Right lobe of liver (tissue), 6 donors: ENCODE data around the gene CREB3L2. TPM values are rescaled to one million over a fixed set of nuclear protein-coding genes. Genes with fewer than 3 reads are reported as not detected.

Experiments
- ATAC-seq, 4 donors: fragments of 200-7000 bp; cut with Tn5 transposase; one replicate each; pipeline ENCODE4 v1.9.1; 2020; ENCODE audit warnings: mild to moderate bottlenecking in 4 of 4, moderate library complexity in 4 of 4
- DNase-seq, 3 donors: peaks; one replicate each; pipeline ENCODE4 v3.0.0-alpha.2; 2020
- H3K27ac ChIP-seq, 3 donors: fragments of 200-600 bp; one replicate each; pipeline ENCODE4 v1.8.0; 2022
- H3K27me3 ChIP-seq, 2 donors: fragments of 200-600 bp; one replicate each; pipeline ENCODE4 v1.8.0; 2022
- H3K36me3 ChIP-seq, 4 donors: fragments of 200-600 bp; sonication (generic) in 1 of 4; one replicate each; pipeline versions ENCODE4 v1.5.1 to v1.8.0; 2017 to 2022; ENCODE audit warnings: control low read depth in 1 of 4
- H3K4me1 ChIP-seq, 4 donors: fragments of 200-600 bp; sonication (generic) in 1 of 4; one replicate each; pipeline versions ENCODE4 v1.5.1 to v1.8.0; 2017 to 2022; ENCODE audit warnings: control low read depth in 1 of 4
- H3K4me3 ChIP-seq, 3 donors: fragments of 200-600 bp; one replicate each; pipeline ENCODE4 v1.8.0; 2022
- H3K9me3 ChIP-seq, 4 donors: fragments of 200-600 bp; sonication (generic) in 1 of 4; one replicate each; pipeline versions ENCODE4 v1.5.1 to v1.8.0; 2017 to 2022; ENCODE audit warnings: control low read depth in 1 of 4
- POLR2A ChIP-seq: fragments of 450-650 bp; IDR thresholded peaks from one replicate; pipeline ENCODE4 v1.6.1; 2017; ENCODE audit warnings: antibody characterized with exemption, mild to moderate bottlenecking
- WGBS: methylation state at CpG from one replicate; pipeline ENCODE4 v1.1.6; 2018; ENCODE audit warnings: low coverage, low lambda C conversion rate; ENCODE audit not compliant: insufficient coverage; ENCODE audit errors: missing lambda C conversion rate; 5-methylcytosine and 5-hydroxymethylcytosine counted together
- intact Hi-C, 2 donors: fragments of 100-400 bp; cut with DNase I; formaldehyde crosslinking; loops; one replicate each; pipeline versions ENCODE4 v1.11.2 to v1.14.1; 2022
- total RNA-seq, 6 experiments: library from RNA; depleted of rRNA in 2 of 6; stranded (reverse); fragments of >200 nt in 2 of 6; fragmentation: NEBNext Ultra II Directional in 3 of 6; extraction: Animal tissue kit (Norgen Biotek cat#: 25700) in 3 of 6; gene quantifications; one replicate each; pipeline versions ENCODE4 v1.1.0 to v1.2.4, GENCODE V29; 2016 to 2023
- TF ChIP-seq, protein P1 (sequence below), 4 donors: fragments of 200-600 bp in 3 of 4; fragments of 450-650 bp in 1 of 4; IDR thresholded peaks; one replicate each; pipeline versions ENCODE4 v1.5.1 to v1.8.0; 2016 to 2022; ENCODE audit warnings: antibody characterized with exemption in 4 of 4, mild to moderate bottlenecking in 2 of 4
- donor health status: DM: no; HTN: yes; CAD: no.
- donor health status: DM: no; HTN: no; CAD: no.
- donor health status: DM: no; HTN: no; CAD: no.
- donor health status: DM: no; HTN: yes; CAD: no.
- donor health status: DM: no; HTN: yes; CAD: no.

The CREB3L2 gene
- total RNA-seq, 6 experiments from 2014 or later, result 11.5 to 29.9 (median 18.2) TPM

DNA sequence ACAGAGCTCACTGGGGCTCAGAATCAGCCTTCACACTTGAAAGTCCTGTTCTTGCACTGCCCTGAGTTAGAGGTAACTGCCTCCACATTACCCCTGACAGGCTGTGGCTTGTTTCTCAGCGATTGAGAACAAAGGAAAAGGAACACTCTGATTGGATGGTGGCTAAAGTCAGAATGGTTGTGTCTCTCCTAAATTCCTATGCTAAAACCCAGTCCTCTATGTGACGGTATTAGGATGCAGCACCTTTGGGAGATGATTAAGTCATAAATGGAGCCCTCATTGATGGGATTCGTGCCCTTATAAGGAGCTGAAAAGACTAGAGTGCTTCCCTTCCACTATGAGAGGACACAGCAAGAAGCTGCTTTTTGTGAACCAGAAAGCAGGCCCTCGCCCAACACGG lies 116.2 kb downstream of the CREB3L2 start:
- intact Hi-C loops, result no loop called here
- ATAC-seq (no peak), DNase-seq (no peak)
- Histone ChIP-seq H3K27ac (no peak overlapping the region), H3K9me3 (no peaks in the 10 kb centered on the region), H3K36me3 (peaks cover 7 to 59% (median 35%) of the 10 kb centered on the region in 4 donors), H3K4me3 (no peak overlapping the region), H3K27me3 (no peaks in the 10 kb centered on the region), H3K4me1 (no peaks in the 10 kb centered on the region)
- no peak for TF ChIP-seq POLR2A
- TF ChIP-seq, protein P1, sequence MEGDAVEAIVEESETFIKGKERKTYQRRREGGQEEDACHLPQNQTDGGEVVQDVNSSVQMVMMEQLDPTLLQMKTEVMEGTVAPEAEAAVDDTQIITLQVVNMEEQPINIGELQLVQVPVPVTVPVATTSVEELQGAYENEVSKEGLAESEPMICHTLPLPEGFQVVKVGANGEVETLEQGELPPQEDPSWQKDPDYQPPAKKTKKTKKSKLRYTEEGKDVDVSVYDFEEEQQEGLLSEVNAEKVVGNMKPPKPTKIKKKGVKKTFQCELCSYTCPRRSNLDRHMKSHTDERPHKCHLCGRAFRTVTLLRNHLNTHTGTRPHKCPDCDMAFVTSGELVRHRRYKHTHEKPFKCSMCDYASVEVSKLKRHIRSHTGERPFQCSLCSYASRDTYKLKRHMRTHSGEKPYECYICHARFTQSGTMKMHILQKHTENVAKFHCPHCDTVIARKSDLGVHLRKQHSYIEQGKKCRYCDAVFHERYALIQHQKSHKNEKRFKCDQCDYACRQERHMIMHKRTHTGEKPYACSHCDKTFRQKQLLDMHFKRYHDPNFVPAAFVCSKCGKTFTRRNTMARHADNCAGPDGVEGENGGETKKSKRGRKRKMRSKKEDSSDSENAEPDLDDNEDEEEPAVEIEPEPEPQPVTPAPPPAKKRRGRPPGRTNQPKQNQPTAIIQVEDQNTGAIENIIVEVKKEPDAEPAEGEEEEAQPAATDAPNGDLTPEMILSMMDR (IDR thresholded peaks at IDR 0.05), result no peak
- WGBS, result 92% methylated on average over 4 of the region's 5 CpGs

DNA sequence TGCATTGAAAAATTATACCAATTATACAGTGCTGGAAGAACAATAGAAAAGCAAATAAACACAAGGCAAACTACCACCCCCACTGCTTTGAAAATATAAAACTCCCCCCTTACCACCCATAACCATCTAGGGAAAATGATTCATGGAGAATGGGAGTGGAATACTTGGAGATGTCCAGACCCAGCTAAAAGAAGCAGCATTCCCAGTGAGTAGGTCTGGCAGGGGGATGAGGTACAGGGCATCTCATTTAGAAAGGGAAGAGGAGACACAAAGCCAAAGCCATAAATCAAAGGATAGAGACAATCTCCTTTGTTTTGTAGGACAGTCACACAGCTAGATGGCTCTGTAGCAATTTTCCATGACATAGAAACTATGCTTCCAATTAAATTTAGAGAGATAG lies 119.1 kb downstream of the CREB3L2 start:
- Histone ChIP-seq H3K9me3 (no peaks in the 10 kb centered on the region), H3K4me3 (no peak overlapping the region), H3K4me1 (no peaks in the 10 kb centered on the region), H3K36me3 (peaks cover 7 to 72% (median 46%) of the 10 kb centered on the region in 4 donors), H3K27me3 (no peaks in the 10 kb centered on the region), H3K27ac (no peak overlapping the region)
- TF ChIP-seq, protein P1 (IDR thresholded peaks at IDR 0.05), result no peak
- TF ChIP-seq POLR2A, result no peak
- DNase-seq (no peak), ATAC-seq (no peak)
- intact Hi-C loops, result no loop called here

DNA sequence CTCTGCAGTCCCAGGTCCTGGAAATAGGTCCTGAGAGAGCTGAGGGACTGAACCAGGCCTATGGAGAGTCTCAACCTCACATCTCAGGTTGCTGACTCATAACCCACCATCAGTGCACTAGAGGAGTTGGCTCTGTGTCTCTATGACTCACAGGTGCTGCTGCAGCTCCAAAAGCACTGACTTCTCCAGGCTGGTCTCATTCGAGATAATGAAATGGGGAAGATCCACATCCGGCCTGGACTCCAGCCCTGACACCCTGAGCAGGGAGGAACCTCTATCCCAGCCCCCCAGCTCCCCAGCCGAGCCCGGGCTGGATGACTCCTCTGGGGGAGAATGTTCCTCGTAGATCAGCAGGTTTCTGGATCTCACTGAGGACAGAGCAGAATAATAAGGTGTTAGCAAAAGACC lies 119.6 kb downstream of the CREB3L2 start:
- peak in 1 of 4 donors; percentile 59 for ATAC-seq

DNA sequence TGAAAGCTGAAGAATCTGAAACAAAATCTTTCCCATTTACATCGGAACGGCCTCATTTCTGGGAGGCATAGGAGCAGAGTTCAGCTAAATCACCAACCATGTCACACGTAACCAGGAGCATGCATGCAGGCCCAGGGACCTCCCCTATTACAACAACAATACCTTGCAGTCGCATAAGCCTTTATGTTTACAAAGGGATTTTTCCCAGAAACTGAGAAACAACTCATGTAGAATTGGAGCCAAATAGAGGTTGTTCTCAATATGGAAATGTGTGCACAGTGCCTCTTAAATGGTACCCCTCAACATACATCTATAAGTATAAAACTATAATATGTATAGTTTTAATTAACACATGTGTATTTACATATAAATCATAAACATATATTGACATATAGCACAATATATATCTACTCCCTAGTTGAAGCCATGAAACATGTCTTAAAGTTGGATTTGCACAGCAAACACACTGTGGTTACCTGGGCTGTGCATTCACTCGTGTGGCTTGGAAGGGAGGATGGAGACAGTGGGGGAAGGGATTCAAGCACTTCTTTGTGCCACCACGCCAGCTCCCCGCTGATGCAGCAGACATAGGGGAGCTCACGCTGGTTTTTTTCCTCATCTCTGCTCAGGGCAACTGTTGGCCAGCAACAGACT lies 120.2 kb downstream of the CREB3L2 start:
- intact Hi-C loops, result no loop called here
- Histone ChIP-seq H3K4me3 (no peak overlapping the region), H3K36me3 (peaks cover 7 to 80% (median 46%) of the 10 kb centered on the region in 4 donors), H3K27me3 (no peaks in the 10 kb centered on the region), H3K4me1 (no peaks in the 10 kb centered on the region), H3K9me3 (no peaks in the 10 kb centered on the region), H3K27ac (no peak overlapping the region)
- 96% methylated on average over 5 of the region's 8 CpGs for WGBS
- no peak for DNase-seq
- no peak for ATAC-seq
- TF ChIP-seq, protein P1 (IDR thresholded peaks at IDR 0.05), result no peak
- TF ChIP-seq POLR2A, result no peak

More for the DNA sequence above, 119.6 kb downstream of the CREB3L2 start:
- WGBS, result 91% methylated on average over 5 of the region's 5 CpGs
- H3K27me3 ChIP-seq, result no peaks in the 10 kb centered on the region
- DNase-seq, result no peak
- H3K9me3 ChIP-seq, result no peaks in the 10 kb centered on the region
- no peak overlapping the region for H3K4me3 ChIP-seq
- no peak for TF ChIP-seq POLR2A
- TF ChIP-seq, protein P1 (IDR thresholded peaks at IDR 0.05), result no peak
- H3K27ac ChIP-seq, result no peak overlapping the region
- H3K36me3 ChIP-seq, result peaks cover 7 to 76% (median 46%) of the 10 kb centered on the region in 4 donors
- intact Hi-C loops, result no loop called here
- no peaks in the 10 kb centered on the region for H3K4me1 ChIP-seq
